Measurements from ENCODE around the gene DARS1.

GRCh38 chr2:135874777-135875365, 110.6 kb downstream of the DARS1 start:
- TF ChIP-seq REST (IDR thresholded peaks at IDR 0.05; ENCODE audit: insufficient read depth in 1 of 2, low read depth in 2 of 2, low read length in 2 of 2) (no peak), TAF1 (IDR thresholded peaks at IDR 0.05; ENCODE audit: borderline replicate concordance, insufficient read depth, low read length) (no peak), POLR2AphosphoS5 (IDR thresholded peaks at IDR 0.05; ENCODE audit: low read depth, low read length) (no peak), SIN3A (IDR thresholded peaks at IDR 0.05; ENCODE audit: borderline replicate concordance, insufficient read depth, low read length) (no peak), FOXP2 (optimal IDR thresholded peaks at IDR 0.05; ENCODE audit: borderline replicate concordance, extremely low read depth, extremely low read length, insufficient read depth) (no peak)
